ENCODE measurements around the gene GAS2L3. TPM values are rescaled to one million over a fixed set of nuclear protein-coding genes. Genes with fewer than 3 reads are reported as not detected.
"Not testable (repeated sequence)": the region's sequence is repeated elsewhere in the genome, so short reads cannot be mapped to it uniquely, and the experiment has no call there.

Gene GAS2L3
- total and polyA plus RNA-seq, 4 donors, result 0.13 to 19.6 (median 5.5) TPM

GRCh38 chr12:100545092-100545491, 28.4 kb upstream of the GAS2L3 start:
- ATAC-seq (ENCODE audit: low FRiP score) (no peak), DNase-seq (no peak)
- Histone ChIP-seq H3K27ac (ENCODE audit: low read depth in 1 of 2, low read length in 2 of 2) (no peak overlapping the region), H3K4me1 (ENCODE audit: control insufficient read depth in 1 of 2, insufficient read depth in 2 of 2, low read length in 2 of 2) (no peaks in the 10 kb centered on the region), H3K9me3 (ENCODE audit: control insufficient read depth, low read length) (peaks cover 2% of the 10 kb centered on the region), H3K27me3 (ENCODE audit: control insufficient read depth in 1 of 2, insufficient read depth in 2 of 2, low read length in 1 of 2) (no peaks in the 10 kb centered on the region), H3K36me3 (ENCODE audit: control insufficient read depth in 1 of 2, insufficient read depth in 2 of 2, low read length in 1 of 2) (no peaks in the 10 kb centered on the region), H3K4me3 (ENCODE audit: low read length in 2 of 2) (no peak overlapping the region)
- WGBS, 2 donors, result 75 to 85% methylated on average over 1 of the region's 1 CpG
- intact Hi-C loops (cut with DNase I), result no loop called here

GRCh38 chr12:100553936-100554335, 19.5 kb upstream of the GAS2L3 start:
- Histone ChIP-seq H3K36me3 (ENCODE audit: control insufficient read depth in 1 of 2, insufficient read depth in 2 of 2, low read length in 1 of 2) (no peaks in the 10 kb centered on the region), H3K4me3 (ENCODE audit: low read length in 2 of 2) (no peak overlapping the region), H3K27ac (ENCODE audit: low read depth in 1 of 2, low read length in 2 of 2) (no peak overlapping the region), H3K9me3 (ENCODE audit: control insufficient read depth, low read length) (no peaks in the 10 kb centered on the region), H3K27me3 (ENCODE audit: control insufficient read depth in 1 of 2, insufficient read depth in 2 of 2, low read length in 1 of 2) (no peaks in the 10 kb centered on the region), H3K4me1 (ENCODE audit: control insufficient read depth in 1 of 2, insufficient read depth in 2 of 2, low read length in 2 of 2) (no peaks in the 10 kb centered on the region)
- ATAC-seq (ENCODE audit: low FRiP score) (peak; percentile 26), DNase-seq (no peak)
- WGBS, 2 donors, result 31 to 38% methylated on average over 3 of the region's 3 CpGs
- intact Hi-C loops (cut with DNase I), result loop anchor here (2.0 to 10.0 kb wide), 2 partner anchors 319 kb away; no protein-coding TSS in a partner anchor

GRCh38 chr12:100554608-100555077, 18.8 kb upstream of the GAS2L3 start:
- H3K27me3 ChIP-seq (ENCODE audit: control insufficient read depth in 1 of 2, insufficient read depth in 2 of 2, low read length in 1 of 2), result no peaks in the 10 kb centered on the region
- no peaks in the 10 kb centered on the region for H3K4me1 ChIP-seq (ENCODE audit: control insufficient read depth in 1 of 2, insufficient read depth in 2 of 2, low read length in 2 of 2)
- intact Hi-C loops (cut with DNase I), result loop anchor here (2.0 to 10.0 kb wide), 2 partner anchors 320 kb away; no protein-coding TSS in a partner anchor
- WGBS, 2 donors, result 0 to 6% methylated on average over 1 of the region's 1 CpG
- no peaks in the 10 kb centered on the region for H3K9me3 ChIP-seq (ENCODE audit: control insufficient read depth, low read length)
- H3K4me3 ChIP-seq (ENCODE audit: low read length in 2 of 2), result no peak overlapping the region
- ATAC-seq (ENCODE audit: low FRiP score) (peak; percentile 79), DNase-seq (no peak)
- H3K27ac ChIP-seq (ENCODE audit: low read depth in 1 of 2, low read length in 2 of 2), result no peak overlapping the region
- no peaks in the 10 kb centered on the region for H3K36me3 ChIP-seq (ENCODE audit: control insufficient read depth in 1 of 2, insufficient read depth in 2 of 2, low read length in 1 of 2)

- intact Hi-C loops (cut with DNase I), result loop anchor here (2.0 to 10.0 kb wide), 2 partner anchors 321 kb away; no protein-coding TSS in a partner anchor
These were observed 17.8 kb upstream of the GAS2L3 start for GRCh38 chr12:100555722-100556121.

GRCh38 chr12:100557357-100557756, 16.1 kb upstream of the GAS2L3 start:
- no peaks in the 10 kb centered on the region for H3K36me3 ChIP-seq (ENCODE audit: control insufficient read depth in 1 of 2, insufficient read depth in 2 of 2, low read length in 1 of 2)
- no peak overlapping the region for H3K4me3 ChIP-seq (ENCODE audit: low read length in 2 of 2)
- no peak overlapping the region for H3K27ac ChIP-seq (ENCODE audit: low read depth in 1 of 2, low read length in 2 of 2)
- H3K9me3 ChIP-seq (ENCODE audit: control insufficient read depth, low read length), result no peaks in the 10 kb centered on the region
- H3K4me1 ChIP-seq (ENCODE audit: control insufficient read depth in 1 of 2, insufficient read depth in 2 of 2, low read length in 2 of 2), result no peaks in the 10 kb centered on the region
- 94 to 98% methylated on average over 2 of the region's 2 CpGs for WGBS, 2 donors
- H3K27me3 ChIP-seq (ENCODE audit: control insufficient read depth in 1 of 2, insufficient read depth in 2 of 2, low read length in 1 of 2), result no peaks in the 10 kb centered on the region
- ATAC-seq (ENCODE audit: low FRiP score) (no peak), DNase-seq (no peak)
- intact Hi-C loops (cut with DNase I), result loop anchor here in 1 of 2 donors (10.0 kb wide), 1 partner anchor 323 kb away; no protein-coding TSS in a partner anchor

More at GRCh38 chr12:100555722-100556121, 17.8 kb upstream of the GAS2L3 start:
- H3K36me3 ChIP-seq (ENCODE audit: control insufficient read depth in 1 of 2, insufficient read depth in 2 of 2, low read length in 1 of 2), result no peaks in the 10 kb centered on the region
- H3K4me1 ChIP-seq (ENCODE audit: control insufficient read depth in 1 of 2, insufficient read depth in 2 of 2, low read length in 2 of 2), result no peaks in the 10 kb centered on the region
- ATAC-seq (ENCODE audit: low FRiP score), result no peak
- H3K4me3 ChIP-seq (ENCODE audit: low read length in 2 of 2), result no peak overlapping the region
- whole genome bisulfite sequencing, 2 donors, result 48 to 51% methylated on average over 2 of the region's 2 CpGs
- DNase-seq, result no peak
- no peak overlapping the region for H3K27ac ChIP-seq (ENCODE audit: low read depth in 1 of 2, low read length in 2 of 2)
- no peaks in the 10 kb centered on the region for H3K9me3 ChIP-seq (ENCODE audit: control insufficient read depth, low read length)
- H3K27me3 ChIP-seq (ENCODE audit: control insufficient read depth in 1 of 2, insufficient read depth in 2 of 2, low read length in 1 of 2), result no peaks in the 10 kb centered on the region

GRCh38 chr12:100559261-100559660, 14.2 kb upstream of the GAS2L3 start:
- H3K4me1 ChIP-seq (ENCODE audit: control insufficient read depth in 1 of 2, insufficient read depth in 2 of 2, low read length in 2 of 2); H3K27me3 ChIP-seq (ENCODE audit: control insufficient read depth in 1 of 2, insufficient read depth in 2 of 2, low read length in 1 of 2); H3K27ac ChIP-seq (ENCODE audit: low read depth in 1 of 2, low read length in 2 of 2); DNase-seq; H3K4me3 ChIP-seq (ENCODE audit: low read length in 2 of 2); ATAC-seq (ENCODE audit: low FRiP score); H3K9me3 ChIP-seq (ENCODE audit: control insufficient read depth, low read length); H3K36me3 ChIP-seq (ENCODE audit: control insufficient read depth in 1 of 2, insufficient read depth in 2 of 2, low read length in 1 of 2): not testable (repeated sequence)
- intact Hi-C loops (cut with DNase I), result loop anchor here in 1 of 2 donors (10.0 kb wide), 1 partner anchor 324 kb away; no protein-coding TSS in a partner anchor
- 92 to 95% methylated on average over 18 to 21 of the region's 21 CpGs for WGBS, 2 donors

- DNase-seq (no peak), ATAC-seq (ENCODE audit: low FRiP score) (no peak)
- Histone ChIP-seq H3K27ac (ENCODE audit: low read depth in 1 of 2, low read length in 2 of 2) (no peak overlapping the region), H3K4me1 (ENCODE audit: control insufficient read depth in 1 of 2, insufficient read depth in 2 of 2, low read length in 2 of 2) (no peaks in the 10 kb centered on the region), H3K36me3 (ENCODE audit: control insufficient read depth in 1 of 2, insufficient read depth in 2 of 2, low read length in 1 of 2) (no peaks in the 10 kb centered on the region), H3K9me3 (ENCODE audit: control insufficient read depth, low read length) (no peaks in the 10 kb centered on the region), H3K27me3 (ENCODE audit: control insufficient read depth in 1 of 2, insufficient read depth in 2 of 2, low read length in 1 of 2) (no peaks in the 10 kb centered on the region), H3K4me3 (ENCODE audit: low read length in 2 of 2) (no peak overlapping the region)
- 44 to 54% methylated on average over 2 of the region's 2 CpGs for WGBS, 2 donors
- intact Hi-C loops (cut with DNase I), result no loop called here
These were observed 9.4 kb upstream of the GAS2L3 start for GRCh38 chr12:100564090-100564489.

GRCh38 chr12:100564905-100565467, 8.5 kb upstream of the GAS2L3 start:
- no peaks in the 10 kb centered on the region for H3K4me1 ChIP-seq (ENCODE audit: control insufficient read depth in 1 of 2, insufficient read depth in 2 of 2, low read length in 2 of 2)
- intact Hi-C loops (cut with DNase I), result no loop called here
- ATAC-seq (ENCODE audit: low FRiP score) (no peak), DNase-seq (no peak)
- no peak overlapping the region for H3K4me3 ChIP-seq (ENCODE audit: low read length in 2 of 2)
- no peaks in the 10 kb centered on the region for H3K27me3 ChIP-seq (ENCODE audit: control insufficient read depth in 1 of 2, insufficient read depth in 2 of 2, low read length in 1 of 2)
- H3K36me3 ChIP-seq (ENCODE audit: control insufficient read depth in 1 of 2, insufficient read depth in 2 of 2, low read length in 1 of 2), result no peaks in the 10 kb centered on the region
- H3K27ac ChIP-seq (ENCODE audit: low read depth in 1 of 2, low read length in 2 of 2), result no peak overlapping the region
- H3K9me3 ChIP-seq (ENCODE audit: control insufficient read depth, low read length), result no peaks in the 10 kb centered on the region
- WGBS, 2 donors, result 83 to 85% methylated on average over 6 of the region's 6 CpGs

GRCh38 chr12:100565987-100566545, 7.4 kb upstream of the GAS2L3 start:
- ATAC-seq (ENCODE audit: low FRiP score), result no peak

More at GRCh38 chr12:100565987-100566545, 7.4 kb upstream of the GAS2L3 start:
- Histone ChIP-seq H3K9me3 (ENCODE audit: control insufficient read depth, low read length) (no peaks in the 10 kb centered on the region), H3K4me1 (ENCODE audit: control insufficient read depth in 1 of 2, insufficient read depth in 2 of 2, low read length in 2 of 2) (no peaks in the 10 kb centered on the region), H3K27ac (ENCODE audit: low read depth in 1 of 2, low read length in 2 of 2) (no peak overlapping the region), H3K27me3 (ENCODE audit: control insufficient read depth in 1 of 2, insufficient read depth in 2 of 2, low read length in 1 of 2) (no peaks in the 10 kb centered on the region), H3K36me3 (ENCODE audit: control insufficient read depth in 1 of 2, insufficient read depth in 2 of 2, low read length in 1 of 2) (no peaks in the 10 kb centered on the region), H3K4me3 (ENCODE audit: low read length in 2 of 2) (no peak overlapping the region)
- intact Hi-C loops (cut with DNase I), result no loop called here
- 73% methylated on average over 3 of the region's 3 CpGs for WGBS, 2 donors
- DNase-seq, result no peak
